Measurements from ENCODE around the gene APBB1. TPM values are rescaled to one million over a fixed set of nuclear protein-coding genes. Genes with fewer than 3 reads are reported as not detected.
A peak's percentile ranks its signal among the peaks of the same experiment; 100 is the strongest.

The APBB1 gene
- total RNA-seq, 4 donors from 2014 or later, result 9.8 to 31.4 (median 15.0) TPM

DNA sequence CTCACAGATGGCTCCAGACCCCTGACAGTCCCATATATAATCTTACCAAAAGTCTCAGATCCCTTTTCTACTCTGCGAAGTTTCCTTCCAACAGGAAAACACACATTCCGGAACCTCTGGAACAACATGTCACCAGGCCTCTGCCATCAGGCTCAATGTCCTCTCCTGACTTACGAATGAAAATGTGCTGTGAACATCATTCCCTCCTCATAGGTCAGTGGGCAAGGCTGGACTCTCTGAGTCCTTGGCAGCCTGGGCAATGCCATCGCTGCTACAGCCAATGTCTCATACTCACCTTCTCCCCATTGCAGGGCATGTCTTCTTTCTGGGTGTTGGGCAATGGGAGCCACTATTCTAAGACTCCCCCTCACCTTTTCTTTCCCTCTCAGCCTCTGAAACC, 23.5 kb upstream of the APBB1 start:
- no peak for DNase-seq
- H3K27me3 ChIP-seq, result no peaks in the 10 kb centered on the region
- H3K4me1 ChIP-seq, result peaks cover 0 to 6% (median 2%) of the 10 kb centered on the region in 4 donors
- H3K27ac ChIP-seq, result no peak overlapping the region
- no peaks in the 10 kb centered on the region for H3K36me3 ChIP-seq
- TF ChIP-seq, protein P1, sequence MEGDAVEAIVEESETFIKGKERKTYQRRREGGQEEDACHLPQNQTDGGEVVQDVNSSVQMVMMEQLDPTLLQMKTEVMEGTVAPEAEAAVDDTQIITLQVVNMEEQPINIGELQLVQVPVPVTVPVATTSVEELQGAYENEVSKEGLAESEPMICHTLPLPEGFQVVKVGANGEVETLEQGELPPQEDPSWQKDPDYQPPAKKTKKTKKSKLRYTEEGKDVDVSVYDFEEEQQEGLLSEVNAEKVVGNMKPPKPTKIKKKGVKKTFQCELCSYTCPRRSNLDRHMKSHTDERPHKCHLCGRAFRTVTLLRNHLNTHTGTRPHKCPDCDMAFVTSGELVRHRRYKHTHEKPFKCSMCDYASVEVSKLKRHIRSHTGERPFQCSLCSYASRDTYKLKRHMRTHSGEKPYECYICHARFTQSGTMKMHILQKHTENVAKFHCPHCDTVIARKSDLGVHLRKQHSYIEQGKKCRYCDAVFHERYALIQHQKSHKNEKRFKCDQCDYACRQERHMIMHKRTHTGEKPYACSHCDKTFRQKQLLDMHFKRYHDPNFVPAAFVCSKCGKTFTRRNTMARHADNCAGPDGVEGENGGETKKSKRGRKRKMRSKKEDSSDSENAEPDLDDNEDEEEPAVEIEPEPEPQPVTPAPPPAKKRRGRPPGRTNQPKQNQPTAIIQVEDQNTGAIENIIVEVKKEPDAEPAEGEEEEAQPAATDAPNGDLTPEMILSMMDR (IDR thresholded peaks at IDR 0.05), result no peak
- TF ChIP-seq POLR2A (IDR thresholded peaks at IDR 0.05), result no peak
- no peaks in the 10 kb centered on the region for H3K9me3 ChIP-seq
- no peak overlapping the region for H3K4me3 ChIP-seq

DNA sequence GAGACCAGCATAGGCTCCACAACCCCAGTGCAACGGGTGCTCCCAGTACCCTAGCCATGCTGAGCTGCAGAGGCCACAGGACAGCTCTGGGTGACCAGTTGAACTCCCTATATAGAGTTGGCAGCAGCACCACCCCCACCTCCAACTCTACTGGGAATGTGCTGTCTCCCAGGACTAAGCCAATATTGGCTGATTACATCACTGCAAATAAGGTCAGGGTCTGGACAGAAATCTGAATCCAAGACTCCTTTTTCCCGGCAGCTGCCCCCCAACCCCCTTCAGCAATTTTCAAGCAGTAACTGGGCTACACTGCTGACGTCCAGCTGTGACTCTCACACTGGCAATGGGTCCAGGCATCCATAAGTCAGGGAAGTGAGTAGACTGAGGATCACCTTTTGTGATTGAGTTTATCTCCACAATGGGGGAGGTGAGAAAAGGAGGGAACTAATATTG, 22.0 kb upstream of the APBB1 start, which contains the start of gene HPX:
TSS of gene HPX (minus strand) at position 82 of the 453 bp plus-strand sequence. CDS start at position 58, 24 bp downstream.
- Histone ChIP-seq H3K27ac (no peak within 1 kb of the TSS), H3K4me3 (peak within 1 kb of the TSS in 1 of 4 donors; percentile 11), H3K4me1 (peaks cover 0 to 6% (median 2%) of the 10 kb centered on the region in 4 donors), H3K27me3 (no peaks in the 10 kb centered on the region), H3K9me3 (no peaks in the 10 kb centered on the region), H3K36me3 (no peaks in the 10 kb centered on the region)
- TF ChIP-seq POLR2A (IDR thresholded peaks at IDR 0.05), result no peak
- TF ChIP-seq, protein P1 (IDR thresholded peaks at IDR 0.05), result no peak
- no peak for DNase-seq

DNA sequence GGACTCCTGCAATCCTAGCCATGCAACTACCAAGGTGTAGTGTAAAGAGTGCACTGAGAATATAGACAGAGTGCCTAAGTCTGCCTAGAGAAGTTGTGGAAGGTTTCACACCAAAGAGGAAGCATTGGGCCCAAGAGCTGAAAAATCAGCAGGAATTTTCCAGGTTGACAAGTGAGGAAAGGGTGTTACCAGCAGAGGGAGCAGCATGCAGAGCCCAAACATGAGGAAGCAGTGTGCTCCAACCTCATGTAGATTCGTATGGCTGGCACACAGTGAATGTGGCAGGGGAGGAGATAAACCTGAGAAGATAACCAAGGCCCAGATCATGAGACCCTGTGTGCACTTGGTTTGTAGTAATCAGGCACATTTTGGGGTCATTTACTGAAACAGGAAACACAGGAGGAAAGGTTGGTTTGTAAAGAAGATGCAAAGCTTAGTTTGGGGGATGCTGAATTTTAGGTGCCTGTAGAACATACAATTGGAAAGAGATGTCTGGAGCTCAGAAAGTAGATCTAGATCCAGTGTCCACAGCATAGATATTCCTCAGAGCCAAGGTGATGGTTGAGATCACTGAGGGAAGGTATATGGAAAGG, 20.2 kb upstream of the APBB1 start:
- Histone ChIP-seq H3K27me3 (no peaks in the 10 kb centered on the region), H3K4me3 (no peak overlapping the region), H3K27ac (no peak overlapping the region), H3K4me1 (peaks cover 0 to 6% (median 2%) of the 10 kb centered on the region in 4 donors), H3K9me3 (no peaks in the 10 kb centered on the region), H3K36me3 (no peaks in the 10 kb centered on the region)
- DNase-seq, result peak in 2 of 3 donors; percentile 22 to 79
- TF ChIP-seq, protein P1 (IDR thresholded peaks at IDR 0.05), result peak in 5 of 6 experiments; percentile 22 to 82 (median 77)
- no peak for TF ChIP-seq POLR2A (IDR thresholded peaks at IDR 0.05)

DNA sequence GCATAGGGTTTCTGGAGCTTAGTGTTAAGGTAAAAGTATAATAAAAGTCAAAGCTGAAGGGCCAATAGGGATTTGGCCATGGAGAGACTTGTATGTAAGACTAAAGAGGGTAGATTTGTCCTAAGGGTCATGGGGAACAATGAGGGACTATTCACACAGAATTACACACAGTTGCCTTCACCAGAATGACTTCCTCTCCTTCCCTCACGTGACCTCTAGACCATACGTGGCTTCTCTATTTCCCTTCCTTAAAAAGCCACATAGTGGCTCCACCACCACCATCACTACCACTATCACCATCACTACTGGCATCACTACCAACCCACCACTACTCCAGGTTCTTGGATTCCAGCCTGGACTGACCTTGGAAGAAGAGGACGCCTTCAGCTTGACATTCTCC, 19.1 kb upstream of the APBB1 start:
- no peaks in the 10 kb centered on the region for H3K27me3 ChIP-seq
- H3K27ac ChIP-seq, result no peak overlapping the region
- no peaks in the 10 kb centered on the region for H3K36me3 ChIP-seq
- peaks cover 0 to 6% (median 0%) of the 10 kb centered on the region in 4 donors for H3K4me1 ChIP-seq
- H3K4me3 ChIP-seq, result no peak overlapping the region
- TF ChIP-seq, protein P1 (IDR thresholded peaks at IDR 0.05), result no peak
- TF ChIP-seq POLR2A (IDR thresholded peaks at IDR 0.05), result no peak
- no peaks in the 10 kb centered on the region for H3K9me3 ChIP-seq
- DNase-seq, result no peak

DNA sequence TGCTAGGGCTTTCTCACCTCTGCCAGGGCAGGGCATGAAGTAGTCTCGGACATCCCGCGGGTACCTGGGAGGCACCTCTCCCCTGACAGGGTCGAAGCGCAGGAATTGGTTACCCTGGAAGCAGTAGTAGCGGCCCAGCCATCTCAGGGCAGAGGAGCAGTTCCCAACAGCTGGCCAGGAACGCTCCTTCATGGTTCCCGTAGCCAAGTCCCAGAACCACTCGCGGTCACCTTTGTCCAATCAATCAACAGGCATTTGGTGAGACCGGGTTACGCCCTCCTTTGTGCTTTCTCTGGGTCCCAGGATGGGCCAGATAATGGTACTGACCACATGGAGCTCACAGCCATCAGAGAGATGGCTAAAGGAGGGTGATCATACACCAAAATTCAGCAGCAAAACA, 18.5 kb upstream of the APBB1 start:
- Histone ChIP-seq H3K4me3 (no peak overlapping the region), H3K27ac (no peak overlapping the region), H3K4me1 (peaks cover 0 to 6% (median 0%) of the 10 kb centered on the region in 4 donors), H3K36me3 (no peaks in the 10 kb centered on the region), H3K27me3 (no peaks in the 10 kb centered on the region), H3K9me3 (no peaks in the 10 kb centered on the region)
- TF ChIP-seq, protein P1 (IDR thresholded peaks at IDR 0.05), result no peak
- TF ChIP-seq POLR2A (IDR thresholded peaks at IDR 0.05), result no peak
- DNase-seq, result no peak

Measured in Peyer's patch (tissue), 4 donors.